ENCODE results near the gene LCN10. TPM values are rescaled to one million over a fixed set of nuclear protein-coding genes. Genes with fewer than 3 reads are reported as not detected.

Gene LCN10
- total RNA-seq, 1 experiment from 2014 or later: 1.5 TPM

DNA sequence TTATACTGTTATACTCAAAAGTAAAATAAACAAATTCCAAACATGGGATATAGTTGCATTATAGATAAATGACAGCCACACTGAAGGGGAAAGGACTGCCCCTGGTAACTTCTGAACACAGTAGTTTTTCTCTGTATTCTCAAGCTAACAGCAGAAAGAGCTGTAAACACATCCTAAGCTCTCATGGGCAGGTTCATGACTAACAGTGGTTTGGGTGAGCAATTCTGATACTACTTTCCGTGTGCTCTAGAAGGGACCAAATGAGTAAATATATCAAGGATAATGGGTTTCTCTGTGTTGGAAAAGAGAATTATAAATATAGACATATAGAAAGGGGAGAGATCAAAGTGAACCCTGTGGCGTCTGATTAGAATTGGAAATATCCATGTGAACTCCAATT, 7.8 kb upstream of the LCN10 start:
- TF ChIP-seq, protein P1, sequence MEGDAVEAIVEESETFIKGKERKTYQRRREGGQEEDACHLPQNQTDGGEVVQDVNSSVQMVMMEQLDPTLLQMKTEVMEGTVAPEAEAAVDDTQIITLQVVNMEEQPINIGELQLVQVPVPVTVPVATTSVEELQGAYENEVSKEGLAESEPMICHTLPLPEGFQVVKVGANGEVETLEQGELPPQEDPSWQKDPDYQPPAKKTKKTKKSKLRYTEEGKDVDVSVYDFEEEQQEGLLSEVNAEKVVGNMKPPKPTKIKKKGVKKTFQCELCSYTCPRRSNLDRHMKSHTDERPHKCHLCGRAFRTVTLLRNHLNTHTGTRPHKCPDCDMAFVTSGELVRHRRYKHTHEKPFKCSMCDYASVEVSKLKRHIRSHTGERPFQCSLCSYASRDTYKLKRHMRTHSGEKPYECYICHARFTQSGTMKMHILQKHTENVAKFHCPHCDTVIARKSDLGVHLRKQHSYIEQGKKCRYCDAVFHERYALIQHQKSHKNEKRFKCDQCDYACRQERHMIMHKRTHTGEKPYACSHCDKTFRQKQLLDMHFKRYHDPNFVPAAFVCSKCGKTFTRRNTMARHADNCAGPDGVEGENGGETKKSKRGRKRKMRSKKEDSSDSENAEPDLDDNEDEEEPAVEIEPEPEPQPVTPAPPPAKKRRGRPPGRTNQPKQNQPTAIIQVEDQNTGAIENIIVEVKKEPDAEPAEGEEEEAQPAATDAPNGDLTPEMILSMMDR (conservative IDR thresholded peaks at IDR 0.05): no peak
- H3K14ac ChIP-seq (ENCODE audit: insufficient read depth, low read length): no peak overlapping the region
- peaks cover 0 to 3% of the 10 kb centered on the region in 2 experiments; a peak in 1 of 4 replicates for H3K4me1 Mint-ChIP-seq
- H3K4me2 ChIP-seq (ENCODE audit: insufficient read depth, insufficient read length, low read length): no peak overlapping the region
- H4K5ac ChIP-seq (ENCODE audit: insufficient read length, low read depth, low read length): no peak overlapping the region
- no peaks in the 10 kb centered on the region for H3K4me1 ChIP-seq (ENCODE audit: insufficient read depth, low read length)
- H3K9me3 ChIP-seq (ENCODE audit: control insufficient read depth, low read depth, low read length): no peaks in the 10 kb centered on the region
- peaks cover 0 to 8% (median 0%) of the 10 kb centered on the region in 3 experiments; a peak in 3 of 7 replicates for H3K36me3 Mint-ChIP-seq (ENCODE audit: insufficient read depth in 1 of 3, low read depth in 3 of 3)
- H3K4me3 Mint-ChIP-seq: no peak overlapping the region
- H4K8ac ChIP-seq (replicated peaks; ENCODE audit: insufficient read length, low read depth, low read length): no peak overlapping the region
- H4K20me1 ChIP-seq (ENCODE audit: control insufficient read depth, insufficient read depth, insufficient read length): no peaks in the 10 kb centered on the region
- no peak overlapping the region for H2AK5ac ChIP-seq (ENCODE audit: insufficient read length, low read length)
- no peak overlapping the region for H2AFZ ChIP-seq (ENCODE audit: low read length)
- no peak overlapping the region for H4K91ac ChIP-seq (ENCODE audit: insufficient read length, low read depth, low read length)
- H3K9ac ChIP-seq (ENCODE audit: extremely low read depth, insufficient read length, low read length): no peak overlapping the region
- H3K27me3 ChIP-seq (ENCODE audit: insufficient read depth, low read length): no peaks in the 10 kb centered on the region
- no peak overlapping the region for H2BK120ac ChIP-seq (ENCODE audit: low read depth, low read length, poor library complexity, severe bottlenecking)
- H2BK20ac ChIP-seq (ENCODE audit: low read depth, low read length, poor library complexity, severe bottlenecking): no peak overlapping the region
- no peak overlapping the region for H3K56ac ChIP-seq (ENCODE audit: insufficient read length, low read depth, low read length)
- no peak overlapping the region for H2BK15ac ChIP-seq (ENCODE audit: low read depth, low read length)
- H3K79me1 ChIP-seq (ENCODE audit: insufficient read depth, low read depth, low read length, poor library complexity, severe bottlenecking): no peaks in the 10 kb centered on the region
- no peak overlapping the region for H2BK12ac ChIP-seq (ENCODE audit: insufficient read length, low read depth, low read length)
- H3K18ac ChIP-seq (ENCODE audit: insufficient read length, low read depth, low read length): no peak overlapping the region
- no peak overlapping the region for H3T11ph ChIP-seq (ENCODE audit: low read length)
- H3K79me2 ChIP-seq (ENCODE audit: insufficient read depth, low read length): no peaks in the 10 kb centered on the region
- no peak overlapping the region for H2BK5ac ChIP-seq (ENCODE audit: insufficient read length, low read length)
- H3K27ac ChIP-seq (ENCODE audit: insufficient read length, low read depth, low read length): no peak overlapping the region
- no peak for DNase-seq
- no peak overlapping the region for H3K4ac ChIP-seq (ENCODE audit: low read depth, low read length)
- peaks cover 3% of the 10 kb centered on the region for H3K23me2 ChIP-seq (ENCODE audit: insufficient read length, low read depth, low read length, poor library complexity, severe bottlenecking)
- peaks cover 19% of the 10 kb centered on the region for H3K27me3 Mint-ChIP-seq (ENCODE audit: low read depth)
- H3K27ac Mint-ChIP-seq: no peak overlapping the region
- H3K9me3 Mint-ChIP-seq: peaks cover 13 to 15% of the 10 kb centered on the region in 2 experiments
- H3K23ac ChIP-seq (ENCODE audit: insufficient read length, low read depth, low read length): no peak overlapping the region
- no CpG with 5 or more reads among the region's 2 CpGs for WGBS (ENCODE audit: extremely low coverage, insufficient read length, low lambda C conversion rate)
